GM20000 (cell line): Measurements from ENCODE around the gene COL26A1.

ENCODE experiments used
- DNase-seq: peaks from one replicate; pipeline ENCODE4 v3.0.0; 2012; ENCODE audit warnings: low spot score
- TF ChIP-seq, protein P1 (sequence below): IDR thresholded peaks from 2 replicates; pipeline ENCODE4 v1.5.1; 2012; ENCODE audit warnings: mild to moderate bottlenecking, control low read depth; ENCODE audit errors: extremely low read depth, missing control alignments

Gene COL26A1

DNA sequence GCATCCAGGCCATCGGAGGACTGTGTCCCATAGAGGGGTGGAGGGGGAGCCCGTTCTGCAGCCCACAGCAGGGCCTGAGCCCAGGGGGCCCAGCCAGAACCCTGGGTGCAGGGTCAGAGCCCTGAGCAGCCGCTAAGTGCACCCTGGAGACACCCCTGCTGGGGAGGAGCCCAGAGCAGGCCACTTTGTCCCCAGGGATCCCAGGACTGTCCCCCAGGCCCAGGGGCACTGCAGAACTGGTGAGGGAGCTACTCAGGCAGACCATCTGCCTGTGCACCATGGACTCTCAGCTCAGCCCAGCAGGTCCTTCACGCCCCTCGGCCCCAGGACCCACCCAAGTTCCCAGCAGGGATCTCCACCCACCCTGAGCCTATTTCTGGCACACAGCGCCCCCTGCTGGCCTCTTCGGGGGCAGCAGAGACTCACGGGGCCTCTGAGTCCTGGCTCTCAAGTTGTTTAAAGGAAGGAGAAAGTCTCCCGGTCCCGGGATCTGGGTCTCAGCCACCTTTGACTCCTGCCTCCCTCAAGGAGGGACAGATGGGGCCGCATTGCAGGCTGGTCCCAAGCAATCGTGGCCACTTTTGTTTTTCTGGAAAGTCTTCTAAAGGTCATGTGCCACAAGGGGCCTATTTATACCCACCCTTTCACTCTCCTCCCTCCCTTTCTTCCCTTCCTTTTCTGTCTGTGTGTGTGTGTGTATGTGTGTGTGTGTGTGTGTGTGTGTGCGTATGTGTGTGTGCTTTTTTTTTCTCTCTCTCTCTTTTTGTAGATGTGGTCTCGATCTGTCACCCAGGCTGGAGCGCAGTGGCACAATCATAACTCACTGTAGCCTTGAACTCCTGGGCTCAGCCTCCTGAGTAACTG is 176.2 kb downstream of the COL26A1 start:
- DNase-seq = peak; percentile 76
- TF ChIP-seq, protein P1, sequence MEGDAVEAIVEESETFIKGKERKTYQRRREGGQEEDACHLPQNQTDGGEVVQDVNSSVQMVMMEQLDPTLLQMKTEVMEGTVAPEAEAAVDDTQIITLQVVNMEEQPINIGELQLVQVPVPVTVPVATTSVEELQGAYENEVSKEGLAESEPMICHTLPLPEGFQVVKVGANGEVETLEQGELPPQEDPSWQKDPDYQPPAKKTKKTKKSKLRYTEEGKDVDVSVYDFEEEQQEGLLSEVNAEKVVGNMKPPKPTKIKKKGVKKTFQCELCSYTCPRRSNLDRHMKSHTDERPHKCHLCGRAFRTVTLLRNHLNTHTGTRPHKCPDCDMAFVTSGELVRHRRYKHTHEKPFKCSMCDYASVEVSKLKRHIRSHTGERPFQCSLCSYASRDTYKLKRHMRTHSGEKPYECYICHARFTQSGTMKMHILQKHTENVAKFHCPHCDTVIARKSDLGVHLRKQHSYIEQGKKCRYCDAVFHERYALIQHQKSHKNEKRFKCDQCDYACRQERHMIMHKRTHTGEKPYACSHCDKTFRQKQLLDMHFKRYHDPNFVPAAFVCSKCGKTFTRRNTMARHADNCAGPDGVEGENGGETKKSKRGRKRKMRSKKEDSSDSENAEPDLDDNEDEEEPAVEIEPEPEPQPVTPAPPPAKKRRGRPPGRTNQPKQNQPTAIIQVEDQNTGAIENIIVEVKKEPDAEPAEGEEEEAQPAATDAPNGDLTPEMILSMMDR = peak; percentile 93

- no peak for DNase-seq
- TF ChIP-seq, protein P1 = no peak
These were observed 177.1 kb downstream of the COL26A1 start for GRCh38 chr7:101539784-101540183.

DNA sequence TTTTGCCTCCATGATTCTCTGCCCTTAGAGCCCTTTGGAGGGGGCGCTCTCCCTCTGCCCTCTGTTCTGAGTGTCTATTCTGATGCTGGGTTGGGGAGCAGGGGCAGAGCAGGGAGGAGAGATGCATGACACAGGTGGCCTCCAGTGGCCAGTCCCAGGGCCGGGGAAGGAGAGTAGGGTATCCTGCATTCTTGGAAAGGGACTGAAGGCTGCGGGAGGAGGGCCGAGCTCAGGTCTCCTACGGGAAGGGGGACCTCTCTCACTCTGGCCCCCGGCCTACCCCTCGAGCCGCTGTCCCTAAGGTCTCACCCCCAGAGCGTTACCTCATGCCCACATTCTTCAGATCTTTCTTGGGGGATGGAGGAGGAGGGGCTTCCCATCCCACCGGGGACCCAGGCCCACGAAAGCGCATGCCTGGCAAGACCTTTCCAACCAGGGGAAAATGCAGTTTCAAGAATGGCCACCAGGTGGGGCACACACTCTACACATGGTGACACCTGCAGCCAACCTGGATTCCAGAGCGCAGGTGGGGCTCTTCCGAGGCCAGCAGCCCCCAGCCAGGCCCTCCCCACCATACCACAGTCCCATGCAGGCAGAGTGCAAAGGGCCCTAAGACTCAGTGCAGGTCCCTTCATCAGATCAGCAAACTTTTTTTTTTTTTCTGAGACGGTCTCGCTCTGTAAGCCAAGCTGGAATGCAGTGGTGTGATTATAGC is 180.0 kb downstream of the COL26A1 start:
- TF ChIP-seq, protein P1 = peak; percentile 85

DNA sequence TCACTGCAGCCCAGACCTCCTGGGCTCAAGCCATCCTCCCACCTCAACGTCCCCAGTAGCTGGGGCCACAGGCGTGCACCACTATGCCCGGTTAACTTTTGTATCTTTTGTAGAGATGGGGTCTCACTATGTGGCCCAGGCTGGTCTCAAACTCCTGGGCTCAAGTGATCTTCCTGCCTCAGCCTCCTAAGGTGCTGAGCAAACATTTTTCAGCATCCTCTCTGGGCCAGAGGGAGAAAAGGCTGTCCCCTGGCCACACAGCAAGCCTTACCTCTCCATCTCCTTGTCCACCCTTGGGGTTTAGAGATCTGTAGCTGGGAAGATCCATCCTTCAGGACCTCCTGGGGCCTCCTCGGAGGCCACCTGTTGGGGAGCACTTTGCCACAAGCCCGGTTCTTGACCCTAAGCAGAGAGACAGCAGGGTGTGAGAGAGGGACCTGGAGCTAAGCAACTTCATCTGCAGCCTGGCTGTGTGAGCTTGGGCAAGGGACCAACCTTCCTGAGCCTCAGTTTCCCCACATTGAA is 180.6 kb downstream of the COL26A1 start:
- DNase-seq = no peak
- TF ChIP-seq, protein P1 = no peak

More for the DNA sequence above, 180.0 kb downstream of the COL26A1 start:
- DNase-seq = peak; percentile 71

DNA sequence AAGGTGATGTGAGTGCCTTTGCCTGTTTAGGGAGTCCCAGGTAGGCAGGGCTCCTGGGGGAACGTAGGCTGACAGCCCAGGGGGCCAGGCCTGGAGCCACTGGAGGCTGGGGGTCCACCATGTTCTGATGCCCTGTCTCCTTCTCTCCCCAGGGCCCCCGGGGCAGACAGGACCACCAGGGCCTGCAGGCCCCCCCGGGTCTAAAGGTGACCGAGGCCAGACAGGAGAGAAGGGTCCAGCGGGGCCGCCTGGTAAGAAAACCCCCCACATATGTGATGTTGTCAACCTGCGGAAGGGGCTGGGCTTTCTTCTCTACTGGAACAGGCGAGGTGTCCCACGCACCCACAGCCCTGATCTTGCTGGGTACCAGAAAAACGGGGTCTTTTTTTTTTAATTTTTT is 181.2 kb downstream of the COL26A1 start:
- no peak for DNase-seq
- TF ChIP-seq, protein P1 = no peak

DNA sequence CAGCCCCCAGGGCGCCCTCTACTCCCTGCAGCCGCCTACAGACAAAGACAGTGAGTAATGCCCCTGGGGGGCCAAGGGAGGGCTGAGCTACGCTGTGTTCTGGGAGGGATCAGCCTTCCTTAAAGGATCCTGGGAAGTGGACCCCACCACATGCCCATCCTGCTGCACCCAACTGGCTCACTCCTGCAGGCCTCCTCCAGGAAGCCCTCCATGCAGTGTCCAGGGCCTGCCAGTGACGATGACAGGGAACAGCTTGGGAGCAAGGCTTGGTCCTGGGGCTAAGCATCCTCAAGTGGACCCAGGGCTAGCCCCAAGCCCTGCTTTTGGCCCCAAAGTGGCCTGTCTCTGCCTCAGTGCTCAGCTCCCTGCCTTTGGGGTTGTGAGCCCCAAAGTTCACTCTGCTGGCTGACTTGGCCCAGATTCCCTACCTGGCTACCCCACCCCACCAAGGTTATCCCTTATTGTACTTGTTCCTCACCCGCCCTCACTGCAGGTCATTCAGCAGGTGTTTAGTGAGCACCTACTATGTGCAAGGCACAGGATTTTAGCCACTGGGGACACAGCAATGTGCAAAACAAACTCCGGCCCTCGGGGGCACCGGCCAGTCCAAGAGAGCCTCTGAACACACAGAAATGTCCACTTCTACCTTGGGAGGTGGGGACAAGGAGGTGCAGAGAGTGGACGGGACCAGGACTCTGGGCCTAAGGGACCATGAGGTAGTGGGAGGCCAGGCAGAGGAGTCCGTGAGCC is 182.9 kb downstream of the COL26A1 start:
- TF ChIP-seq, protein P1 = no peak
- no peak for DNase-seq
